GM12878 (cell line): Measurements from ENCODE around the gene FBXO27. TPM values are rescaled to one million over a fixed set of nuclear protein-coding genes. Genes with fewer than 3 reads are reported as not detected.

Experiments
- ATAC-seq: fragments of 200-7000 bp; cut with Tn5 transposase; 3 replicates; pipeline ENCODE4 v1.9.1; 2020; ENCODE audit warnings: mild to moderate bottlenecking, moderate library complexity
- BruUV-seq: library from RNA; stranded (reverse); fragments of 400-500 nt; replicated peaks from 2 replicates; lab custom pipeline; 2021; lab: Mats Ljungman, UMichigan
- CTCF ChIA-PET: fragments of 300-600 bp; sonication (Branson Sonifier 250); formaldehyde crosslinking; extraction: SDS; loops from one replicate; lab custom pipeline; 2021; ENCODE audit warnings: inconsistent platforms; lab: Yijun Ruan, JAX
- POLR2A ChIA-PET: fragments of 350-600 bp; formaldehyde crosslinking; extraction: SDS; loops from one replicate; lab custom pipeline; 2021; ENCODE audit warnings: inconsistent platforms; lab: Charles Lee
- RAD21 ChIA-PET: fragments of 300-600 bp; sonication (Branson Sonifier 250); formaldehyde crosslinking; loops from one replicate; lab custom pipeline; 2023; ENCODE audit warnings: antibody characterized with exemption; ENCODE audit not compliant: unreplicated experiment; lab: Charles Lee
- SMC1A ChIA-PET: fragments of 300-600 bp; sonication (Branson Sonifier 250); formaldehyde crosslinking; loops from one replicate; lab custom pipeline; 2023; ENCODE audit not compliant: unreplicated experiment, uncharacterized antibody; lab: Charles Lee
- DNase-seq: peaks from one replicate; pipeline ENCODE4 v3.0.0-alpha.2; 2011; ENCODE audit warnings: low read depth, low spot score
- FAIRE-seq: peaks from 3 replicates; lab custom pipeline; 2011; peaks lifted over from hg19 to GRCh38; lab: Jason Lieb, UNC
- H2AFZ ChIP-seq: 2 replicates; pipeline ENCODE4 v1.6.0; 2011; ENCODE audit warnings: low read depth, low read length, control low read depth; ENCODE audit not compliant: control insufficient read depth
- H3K27ac ChIP-seq: 2 replicates; pipeline ENCODE4 v1.5.1; 2011; ENCODE audit warnings: control low read depth; ENCODE audit not compliant: control insufficient read depth, insufficient read depth
- H3K27me3 ChIP-seq, 2 experiments: replicated peaks in 1 of 2; 2 replicates each; pipeline versions ENCODE4 v1.6.0 to v1.6.1; 2011; ENCODE audit warnings: low read length in 1 of 2; ENCODE audit not compliant: control insufficient read depth in 2 of 2, insufficient read depth in 2 of 2
- H3K36me3 ChIP-seq, 2 experiments: 2 replicates each; pipeline ENCODE4 v1.5.1; 2011; ENCODE audit warnings: low read length in 1 of 2; ENCODE audit not compliant: control insufficient read depth in 2 of 2, insufficient read depth in 2 of 2
- H3K4me1 ChIP-seq: 2 replicates; pipeline ENCODE4 v1.6.1; 2011; ENCODE audit warnings: mild to moderate bottlenecking, low read length, moderate library complexity, mixed read lengths; ENCODE audit not compliant: control insufficient read depth, insufficient read depth
- H3K4me2 ChIP-seq: 2 replicates; pipeline ENCODE4 v1.6.0; 2011; ENCODE audit warnings: control low read depth; ENCODE audit not compliant: control insufficient read depth, insufficient read depth
- H3K4me3 ChIP-seq: fragments of 200-600 bp; sonication (generic); 2 replicates; pipeline ENCODE4 v1.5.1; 2016
- H3K79me2 ChIP-seq: 2 replicates; pipeline ENCODE4 v1.6.0; 2011; ENCODE audit warnings: low read length; ENCODE audit not compliant: control insufficient read depth, insufficient read depth
- H3K9ac ChIP-seq: 2 replicates; pipeline ENCODE4 v1.8.0; 2011; ENCODE audit warnings: low read length, control low read depth, mixed read lengths; ENCODE audit not compliant: control insufficient read depth, insufficient read depth
- H3K9me3 ChIP-seq: replicated peaks from 3 replicates; pipeline ENCODE4 v1.5.1; 2011; ENCODE audit warnings: mild to moderate bottlenecking, low read length; ENCODE audit not compliant: control insufficient read depth, insufficient read depth
- H4K20me1 ChIP-seq: 2 replicates; pipeline ENCODE4 v1.6.0; 2011; ENCODE audit not compliant: control insufficient read depth, insufficient read depth
- ASH2L ChIP-seq: fragments of 300-600, 200-600 bp; sonication (generic); IDR thresholded peaks from 2 replicates; pipeline ENCODE4 v1.6.1; 2017; ENCODE audit warnings: low read depth, mild to moderate bottlenecking, borderline replicate concordance
- CHD1 ChIP-seq: IDR thresholded peaks from 2 replicates; pipeline ENCODE4 v1.6.1; 2012; ENCODE audit warnings: low read depth, low read length, improper control_type of control experiment
- GATAD2B ChIP-seq: fragments of 450-650 bp; conservative IDR thresholded peaks from 2 replicates; pipeline ENCODE4 v1.6.1; 2017; ENCODE audit warnings: low read depth, mild to moderate bottlenecking, moderate library complexity
- IKZF2 ChIP-seq, 2 experiments: fragments of 450-650 bp; IDR thresholded peaks; 2 replicates each; pipeline ENCODE4 v1.6.1; 2017; ENCODE audit warnings: mild to moderate bottlenecking in 2 of 2, moderate library complexity in 2 of 2
- NFXL1 ChIP-seq: fragments of 450-650 bp; IDR thresholded peaks from 2 replicates; pipeline ENCODE4 v1.6.1; 2017; ENCODE audit warnings: antibody characterized with exemption, mild to moderate bottlenecking, borderline replicate concordance
- RAD51 ChIP-seq: fragments of 450-650 bp; IDR thresholded peaks from 2 replicates; pipeline ENCODE4 v1.6.1; 2016; ENCODE audit warnings: moderate library complexity, mild to moderate bottlenecking, inconsistent platforms
- RUNX3 ChIP-seq: IDR thresholded peaks from 2 replicates; pipeline ENCODE4 v1.6.1; 2012; ENCODE audit warnings: low read length, inconsistent platforms
- TAF1 ChIP-seq: IDR thresholded peaks from 2 replicates; pipeline ENCODE4 v1.6.1; 2011; ENCODE audit warnings: mild to moderate bottlenecking, low read depth, low read length, borderline replicate concordance
- whole genome bisulfite sequencing: methylation state at CpG from one replicate; pipeline ENCODE4 v1.1.6; 2016; ENCODE audit warnings: low lambda C conversion rate; ENCODE audit not compliant: insufficient replicate concordance, insufficient coverage; ENCODE audit errors: missing lambda C conversion rate; 5-methylcytosine and 5-hydroxymethylcytosine counted together
- in situ Hi-C: fragments of 300-500 bp; cut with MboI; formaldehyde crosslinking; loops from 9 replicates; pipeline ENCODE4 v1.14.3; 2018; ENCODE audit warnings: mixed read lengths
- intact Hi-C: fragments of 100-400 bp; cut with micrococcal nuclease; formaldehyde crosslinking; loops from one replicate; pipeline ENCODE4 v1.14.2; 2022; ENCODE audit not compliant: unreplicated experiment
- polyA plus RNA-seq, 11 experiments: library from polyadenylated mRNA; depleted of rRNA in 4 of 11; unstranded in 6 of 11; stranded (reverse) in 5 of 11; fragments of >200 nt; fragmentation: Nextera tagmentation in 4 of 11; fragmentation: Illumina TruSeq in 1 of 11; extraction: Ambion mirVana in 4 of 11; extraction: Trizol in 1 of 11; gene quantifications; 1 replicate in 1 of 11; 2 replicates in 10 of 11; pipeline versions ENCODE4 v1.2.1 to v1.2.3, GENCODE V29; 2011 to 2016; ENCODE audit warnings: inconsistent platforms in 2 of 11, missing spikeins in 2 of 11, low read depth in 1 of 11
- total RNA-seq, 4 experiments: library from RNA; depleted of rRNA in 3 of 4; stranded (reverse); fragments of >200 nt in 3 of 4; fragmentation: Illumina TruSeq in 1 of 4; extraction: Trizol in 1 of 4; gene quantifications; 2 replicates each; pipeline versions ENCODE4 v1.2.1 to v1.2.3, GENCODE V29; 2013 to 2021

Gene FBXO27
- total and polyA plus RNA-seq, 10 of the 15 experiments (the other 5 are each of a cell fraction or from before 2014, with no cell fraction given), result 3.1 to 15.4 (median 7.1) TPM

GRCh38 chr19:39007096-39007495 lies 25.3 kb downstream of the FBXO27 start:
- no peaks in the 10 kb centered on the region for H3K36me3 ChIP-seq
- no peak overlapping the region for H3K4me3 ChIP-seq
- H3K4me1 ChIP-seq, result peaks cover 27% of the 10 kb centered on the region
- in situ Hi-C loops (no loop called here), intact Hi-C loops (loop anchor here (2.0 kb wide), 1 partner anchor 14 kb away; no protein-coding TSS in a partner anchor)
- H3K9ac ChIP-seq, result no peak overlapping the region
- peak overlapping the region; percentile 24; the same call in 1 of the 2 replicates for H3K4me2 ChIP-seq
- no peaks in the 10 kb centered on the region for H3K79me2 ChIP-seq
- no peaks in the 10 kb centered on the region for H3K27me3 ChIP-seq
- 44% methylated on average over 3 of the region's 3 CpGs for WGBS
- H2AFZ ChIP-seq, result no peak overlapping the region
- peak; percentile 21 for ATAC-seq
- no peak for DNase-seq
- RAD21 ChIA-PET, result interaction anchor here (0.7 to 1.4 kb wide), 6 partner anchors 10 to 149 kb away, joined by 3 to 6 read pairs (median 4); partner anchors contain the start of gene FBXO17
- SMC1A ChIA-PET, result interaction anchor here (0.7 to 4.3 kb wide), 9 partner anchors 10 to 44 kb away, joined by 3 to 20 read pairs (median 5); partner anchors contain the start of gene FBXO17
- CTCF ChIA-PET, result interaction anchor here (0.6 to 2.3 kb wide), 4 partner anchors 20 to 44 kb away, joined by 3 to 9 read pairs (median 6); no protein-coding TSS in a partner anchor
- no peaks in the 10 kb centered on the region for H4K20me1 ChIP-seq
- POLR2A ChIA-PET, result interaction anchor here (0.5 to 2.7 kb wide), 7 partner anchors 15 to 598 kb away, joined by 3 to 11 read pairs (median 8); partner anchors contain the start of gene FBXO17
- no peaks in the 10 kb centered on the region for H3K9me3 ChIP-seq
- BruUV-seq, result no TSS peak
- FAIRE-seq, result no peak
- TF ChIP-seq GATAD2B (no peak), RUNX3 (no peak), NFXL1 (no peak), ASH2L (no peak), CHD1 (no peak), TAF1 (no peak), RAD51 (no peak)
- H3K27ac ChIP-seq, result 0 out of 2 replicates have a peak overlapping the region, but pooled peaks have one; percentile 35

- peaks cover 27% of the 10 kb centered on the region for H3K4me1 ChIP-seq
- ChIA-PET RAD21 (interaction anchor here (0.6 to 1.4 kb wide), 3 partner anchors 9 to 496 kb away, joined by 3 to 7 read pairs (median 3); no protein-coding TSS in a partner anchor), CTCF (interaction anchor here (1.5 to 2.0 kb wide), 2 partner anchors 8 to 28 kb away, joined by 5 read pairs; partner anchors contain the start of gene FBXO17), SMC1A (interaction anchor here (1.0 to 1.4 kb wide), 2 partner anchors 27 to 30 kb away, joined by 3 read pairs; no protein-coding TSS in a partner anchor), POLR2A (interaction anchor here (0.6 kb wide), 1 partner anchor 212 kb away, joined by 4 read pairs; no protein-coding TSS in a partner anchor)
- in situ Hi-C loops, result no loop called here
- H3K79me2 ChIP-seq, result no peaks in the 10 kb centered on the region
- no peak overlapping the region for H3K9ac ChIP-seq
- no peak overlapping the region for H2AFZ ChIP-seq
- FAIRE-seq (no peak), DNase-seq (no peak), ATAC-seq (no peak)
- intact Hi-C loops, result no loop called here
- H3K36me3 ChIP-seq, result no peaks in the 10 kb centered on the region
- WGBS, result 67% methylated on average over 9 of the region's 9 CpGs
- no peak overlapping the region for H3K27ac ChIP-seq
- H3K27me3 ChIP-seq, result no peaks in the 10 kb centered on the region
- no peak for TF ChIP-seq IKZF2 (IDR thresholded peaks at IDR 0.05)
- no peaks in the 10 kb centered on the region for H3K9me3 ChIP-seq
- no peaks in the 10 kb centered on the region for H4K20me1 ChIP-seq
- H3K4me3 ChIP-seq, result no peak overlapping the region
- BruUV-seq, result no TSS peak
- H3K4me2 ChIP-seq, result no peak overlapping the region
These were observed 27.9 kb downstream of the FBXO27 start for GRCh38 chr19:39004403-39004802.
